Measurements from ENCODE around the gene HIPK2.

Gene HIPK2

DNA sequence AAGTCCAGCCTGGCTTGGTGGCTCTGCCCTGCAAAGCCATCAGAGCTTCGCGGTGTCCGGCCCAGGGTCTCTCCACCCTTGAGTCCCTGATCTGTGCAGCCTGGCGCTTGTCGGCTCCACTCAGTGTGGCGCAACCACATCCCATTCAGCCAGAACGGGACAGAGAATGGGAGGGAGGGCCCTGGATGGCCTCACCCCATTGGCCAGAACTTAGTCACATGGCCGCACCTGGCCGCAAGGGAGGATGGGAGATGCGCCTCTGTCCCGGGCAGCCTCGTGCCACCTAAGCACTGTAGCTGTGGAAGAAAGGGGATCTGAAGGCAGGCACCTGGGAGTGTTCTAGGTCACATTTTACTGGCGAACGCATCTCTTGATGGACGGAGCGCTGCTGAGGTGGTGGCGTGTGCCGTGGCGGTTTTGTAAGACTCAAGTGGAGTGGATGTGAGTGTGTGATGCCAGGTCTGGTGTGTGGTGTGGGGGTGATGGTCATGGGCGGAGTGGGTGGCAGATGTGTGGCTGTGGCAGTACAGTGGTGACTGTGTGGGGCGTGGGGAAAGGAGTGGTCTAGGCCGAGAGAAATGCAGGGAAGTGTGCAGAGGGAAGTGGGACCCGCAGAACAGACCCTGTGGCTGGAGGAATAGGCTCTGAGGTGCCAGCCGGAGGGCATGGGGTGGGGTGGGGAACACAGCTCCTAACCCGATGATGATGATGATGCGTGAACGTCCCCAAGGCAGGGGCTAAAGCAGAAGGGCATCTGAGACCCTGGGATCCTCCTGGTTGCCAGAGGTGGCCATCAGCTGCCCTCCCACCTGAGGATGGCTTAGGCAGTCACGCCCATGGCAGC is 235.3 kb downstream of the HIPK2 start:
- Histone ChIP-seq H3K9me2 (ENCODE audit: low read depth, low read length) (no peaks in the 10 kb centered on the region), H3K4me2 (ENCODE audit: low read length) (no peak overlapping the region), H3F3A (ENCODE audit: insufficient read depth, low read length) (no peaks in the 10 kb centered on the region), H3K27ac (ENCODE audit: low read depth, low read length, poor library complexity, severe bottlenecking) (no peak overlapping the region), H3K4me1 (ENCODE audit: insufficient read depth, low read length, severe bottlenecking) (no peaks in the 10 kb centered on the region), H3K4me3 (ENCODE audit: low read depth, low read length, poor library complexity, severe bottlenecking) (no peak overlapping the region), H3K79me2 (ENCODE audit: insufficient read depth, low read length) (no peaks in the 10 kb centered on the region), H3K9ac (ENCODE audit: low read length) (no peak overlapping the region), H4K20me1 (ENCODE audit: insufficient read depth, low read length) (no peaks in the 10 kb centered on the region), H3K9me3 (ENCODE audit: low read length) (no peaks in the 10 kb centered on the region), H3K27me3 (ENCODE audit: insufficient read depth, low read length) (peaks cover 10% of the 10 kb centered on the region), H3K36me3 (ENCODE audit: insufficient read depth, low read length) (no peaks in the 10 kb centered on the region), H2AFZ (ENCODE audit: low read length) (no peak overlapping the region)
- no peak for TF ChIP-seq EZH2 (IDR thresholded peaks at IDR 0.05; ENCODE audit: borderline replicate concordance, low read length)
- TF ChIP-seq, protein P1, sequence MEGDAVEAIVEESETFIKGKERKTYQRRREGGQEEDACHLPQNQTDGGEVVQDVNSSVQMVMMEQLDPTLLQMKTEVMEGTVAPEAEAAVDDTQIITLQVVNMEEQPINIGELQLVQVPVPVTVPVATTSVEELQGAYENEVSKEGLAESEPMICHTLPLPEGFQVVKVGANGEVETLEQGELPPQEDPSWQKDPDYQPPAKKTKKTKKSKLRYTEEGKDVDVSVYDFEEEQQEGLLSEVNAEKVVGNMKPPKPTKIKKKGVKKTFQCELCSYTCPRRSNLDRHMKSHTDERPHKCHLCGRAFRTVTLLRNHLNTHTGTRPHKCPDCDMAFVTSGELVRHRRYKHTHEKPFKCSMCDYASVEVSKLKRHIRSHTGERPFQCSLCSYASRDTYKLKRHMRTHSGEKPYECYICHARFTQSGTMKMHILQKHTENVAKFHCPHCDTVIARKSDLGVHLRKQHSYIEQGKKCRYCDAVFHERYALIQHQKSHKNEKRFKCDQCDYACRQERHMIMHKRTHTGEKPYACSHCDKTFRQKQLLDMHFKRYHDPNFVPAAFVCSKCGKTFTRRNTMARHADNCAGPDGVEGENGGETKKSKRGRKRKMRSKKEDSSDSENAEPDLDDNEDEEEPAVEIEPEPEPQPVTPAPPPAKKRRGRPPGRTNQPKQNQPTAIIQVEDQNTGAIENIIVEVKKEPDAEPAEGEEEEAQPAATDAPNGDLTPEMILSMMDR (IDR thresholded peaks at IDR 0.05; ENCODE audit: low read length) = no peak

DNA sequence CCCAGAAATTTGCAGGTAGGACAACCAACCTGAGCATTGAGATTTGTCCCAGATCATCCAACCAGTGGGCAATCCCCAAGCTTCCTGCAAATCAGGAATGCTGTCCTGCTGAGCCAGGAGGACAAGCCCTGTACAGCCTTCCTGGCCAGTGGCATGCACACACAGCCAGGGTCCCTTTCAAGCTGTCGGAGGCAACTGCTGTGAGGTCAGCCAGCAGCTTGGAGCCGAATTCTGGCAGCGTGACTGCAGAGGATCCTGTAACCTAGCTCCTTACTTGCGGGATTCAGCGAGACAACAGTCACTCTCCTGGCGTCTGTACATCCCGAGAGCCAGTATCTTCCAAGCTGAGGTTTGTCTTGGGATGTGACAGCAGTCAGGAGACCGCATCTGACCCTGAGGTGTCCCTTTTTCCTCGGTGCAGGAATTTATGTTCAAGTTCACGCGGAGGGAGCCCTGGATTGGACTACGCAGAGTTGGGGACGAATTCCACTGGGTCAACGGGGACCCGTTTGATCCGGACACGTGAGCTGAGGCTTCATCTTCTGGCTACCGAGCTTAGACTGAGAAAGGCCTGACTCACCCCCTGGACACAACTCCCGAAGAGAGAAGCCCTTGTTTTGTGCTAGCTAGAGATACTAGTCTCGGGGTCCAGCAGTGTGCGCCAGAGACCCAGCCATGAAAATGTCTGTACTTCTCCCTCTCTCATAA is 236.0 kb downstream of the HIPK2 start:
- Histone ChIP-seq H3K9me3 (ENCODE audit: low read length) (no peaks in the 10 kb centered on the region), H3K4me2 (ENCODE audit: low read length) (no peak overlapping the region), H3K36me3 (ENCODE audit: insufficient read depth, low read length) (no peaks in the 10 kb centered on the region), H2AFZ (ENCODE audit: low read length) (no peak overlapping the region), H3K9ac (ENCODE audit: low read length) (no peak overlapping the region), H3K27me3 (ENCODE audit: insufficient read depth, low read length) (peaks cover 14% of the 10 kb centered on the region), H4K20me1 (ENCODE audit: insufficient read depth, low read length) (no peaks in the 10 kb centered on the region), H3K4me1 (ENCODE audit: insufficient read depth, low read length, severe bottlenecking) (no peaks in the 10 kb centered on the region), H3K79me2 (ENCODE audit: insufficient read depth, low read length) (no peaks in the 10 kb centered on the region), H3K27ac (ENCODE audit: low read depth, low read length, poor library complexity, severe bottlenecking) (no peak overlapping the region), H3K9me2 (ENCODE audit: low read depth, low read length) (no peaks in the 10 kb centered on the region), H3K4me3 (ENCODE audit: low read depth, low read length, poor library complexity, severe bottlenecking) (no peak overlapping the region), H3F3A (ENCODE audit: insufficient read depth, low read length) (no peaks in the 10 kb centered on the region)
- TF ChIP-seq EZH2 (IDR thresholded peaks at IDR 0.05; ENCODE audit: borderline replicate concordance, low read length) = no peak
- TF ChIP-seq, protein P1 (IDR thresholded peaks at IDR 0.05; ENCODE audit: low read length) = no peak

DNA sequence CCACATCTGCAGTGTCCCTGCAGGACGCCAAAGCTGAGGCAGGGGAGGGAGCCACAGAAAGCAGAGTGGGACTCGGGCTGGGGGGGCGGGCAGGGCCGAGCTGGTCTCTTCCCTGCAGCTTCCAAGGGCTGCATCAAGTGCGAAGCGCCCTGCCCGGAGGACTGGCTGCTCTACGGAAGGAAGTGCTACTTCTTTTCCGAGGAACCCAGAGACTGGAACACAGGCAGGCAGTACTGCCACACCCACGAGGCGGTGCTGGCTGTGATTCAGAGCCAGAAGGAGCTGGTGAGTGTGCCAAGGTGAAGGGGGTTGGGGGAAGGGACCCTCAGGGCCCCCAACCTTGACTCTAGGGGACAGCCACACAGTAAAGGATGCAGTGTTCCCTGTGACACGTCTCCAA is 237.6 kb downstream of the HIPK2 start:
- H3K27me3 ChIP-seq (ENCODE audit: insufficient read depth, low read length) = peaks cover 14% of the 10 kb centered on the region
- no peaks in the 10 kb centered on the region for H3K36me3 ChIP-seq (ENCODE audit: insufficient read depth, low read length)
- H3K4me2 ChIP-seq (ENCODE audit: low read length) = no peak overlapping the region
- no peaks in the 10 kb centered on the region for H3K9me2 ChIP-seq (ENCODE audit: low read depth, low read length)
- H3K9me3 ChIP-seq (ENCODE audit: low read length) = no peaks in the 10 kb centered on the region
- no peak overlapping the region for H2AFZ ChIP-seq (ENCODE audit: low read length)
- no peak overlapping the region for H3K9ac ChIP-seq (ENCODE audit: low read length)
- TF ChIP-seq, protein P1 (IDR thresholded peaks at IDR 0.05; ENCODE audit: low read length) = no peak
- TF ChIP-seq EZH2 (IDR thresholded peaks at IDR 0.05; ENCODE audit: borderline replicate concordance, low read length) = no peak
- no peaks in the 10 kb centered on the region for H3F3A ChIP-seq (ENCODE audit: insufficient read depth, low read length)
- H4K20me1 ChIP-seq (ENCODE audit: insufficient read depth, low read length) = no peaks in the 10 kb centered on the region
- H3K27ac ChIP-seq (ENCODE audit: low read depth, low read length, poor library complexity, severe bottlenecking) = no peak overlapping the region
- no peak overlapping the region for H3K4me3 ChIP-seq (ENCODE audit: low read depth, low read length, poor library complexity, severe bottlenecking)
- H3K4me1 ChIP-seq (ENCODE audit: insufficient read depth, low read length, severe bottlenecking) = no peaks in the 10 kb centered on the region
- no peaks in the 10 kb centered on the region for H3K79me2 ChIP-seq (ENCODE audit: insufficient read depth, low read length)

Measured in OCI-LY1 (cell line).